Choroid plexus epithelial cell (primary cell): ENCODE results near the gene TEDC1.

ENCODE experiments used
- DNase-seq: peaks from one replicate; pipeline ENCODE4 v3.0.0-alpha.2; 2010; ENCODE audit warnings: low read depth
- H3K4me3 ChIP-seq: 2 replicates; pipeline ENCODE4 v1.5.1; 2011; ENCODE audit warnings: low read depth, mild to moderate bottlenecking, control low read depth, low read length, moderate library complexity
- TF ChIP-seq, protein P1 (sequence below): conservative IDR thresholded peaks from 2 replicates; pipeline ENCODE4 v1.5.1; 2011; ENCODE audit warnings: low read depth, mild to moderate bottlenecking, control low read depth, inconsistent platforms, low read length, moderate library complexity

TEDC1 gene

DNA sequence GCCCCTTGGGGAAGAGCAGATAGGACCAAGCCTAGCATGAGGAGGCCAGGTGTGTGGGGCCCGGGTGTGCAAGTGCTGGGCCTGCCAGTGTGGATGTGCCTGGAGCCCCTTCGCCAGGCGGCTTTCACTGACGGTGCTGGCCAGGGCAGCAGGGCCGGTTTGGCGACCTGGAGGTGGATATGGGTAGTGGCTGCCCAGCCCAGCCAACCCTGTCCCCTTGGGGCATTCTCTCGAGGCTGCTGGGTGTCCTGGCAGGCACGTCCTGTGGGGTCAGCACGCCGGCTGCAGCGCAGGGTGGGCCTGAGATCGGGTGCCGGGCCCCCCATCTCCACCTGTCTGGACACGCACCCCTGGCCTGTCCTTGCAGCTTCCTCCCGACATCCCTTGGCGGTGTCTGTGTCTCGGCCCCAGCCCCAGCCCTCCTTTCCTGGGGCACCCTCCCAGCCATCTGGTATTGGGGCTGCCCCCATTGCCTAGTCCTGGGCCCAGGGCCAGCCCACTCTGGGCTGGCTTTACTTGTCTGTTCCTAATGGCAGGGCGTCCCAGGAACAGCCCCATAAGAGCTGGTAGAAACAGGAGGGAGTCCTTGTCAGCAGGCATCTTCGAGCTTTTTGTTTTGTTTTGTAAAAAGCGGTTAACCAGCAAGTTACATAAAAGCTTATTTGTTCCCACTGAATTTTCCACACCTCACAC is 23.7 kb upstream of the TEDC1 start:
- DNase-seq, result no peak
- TF ChIP-seq, protein P1, sequence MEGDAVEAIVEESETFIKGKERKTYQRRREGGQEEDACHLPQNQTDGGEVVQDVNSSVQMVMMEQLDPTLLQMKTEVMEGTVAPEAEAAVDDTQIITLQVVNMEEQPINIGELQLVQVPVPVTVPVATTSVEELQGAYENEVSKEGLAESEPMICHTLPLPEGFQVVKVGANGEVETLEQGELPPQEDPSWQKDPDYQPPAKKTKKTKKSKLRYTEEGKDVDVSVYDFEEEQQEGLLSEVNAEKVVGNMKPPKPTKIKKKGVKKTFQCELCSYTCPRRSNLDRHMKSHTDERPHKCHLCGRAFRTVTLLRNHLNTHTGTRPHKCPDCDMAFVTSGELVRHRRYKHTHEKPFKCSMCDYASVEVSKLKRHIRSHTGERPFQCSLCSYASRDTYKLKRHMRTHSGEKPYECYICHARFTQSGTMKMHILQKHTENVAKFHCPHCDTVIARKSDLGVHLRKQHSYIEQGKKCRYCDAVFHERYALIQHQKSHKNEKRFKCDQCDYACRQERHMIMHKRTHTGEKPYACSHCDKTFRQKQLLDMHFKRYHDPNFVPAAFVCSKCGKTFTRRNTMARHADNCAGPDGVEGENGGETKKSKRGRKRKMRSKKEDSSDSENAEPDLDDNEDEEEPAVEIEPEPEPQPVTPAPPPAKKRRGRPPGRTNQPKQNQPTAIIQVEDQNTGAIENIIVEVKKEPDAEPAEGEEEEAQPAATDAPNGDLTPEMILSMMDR, result no peak
- no peak overlapping the region for H3K4me3 ChIP-seq

DNA sequence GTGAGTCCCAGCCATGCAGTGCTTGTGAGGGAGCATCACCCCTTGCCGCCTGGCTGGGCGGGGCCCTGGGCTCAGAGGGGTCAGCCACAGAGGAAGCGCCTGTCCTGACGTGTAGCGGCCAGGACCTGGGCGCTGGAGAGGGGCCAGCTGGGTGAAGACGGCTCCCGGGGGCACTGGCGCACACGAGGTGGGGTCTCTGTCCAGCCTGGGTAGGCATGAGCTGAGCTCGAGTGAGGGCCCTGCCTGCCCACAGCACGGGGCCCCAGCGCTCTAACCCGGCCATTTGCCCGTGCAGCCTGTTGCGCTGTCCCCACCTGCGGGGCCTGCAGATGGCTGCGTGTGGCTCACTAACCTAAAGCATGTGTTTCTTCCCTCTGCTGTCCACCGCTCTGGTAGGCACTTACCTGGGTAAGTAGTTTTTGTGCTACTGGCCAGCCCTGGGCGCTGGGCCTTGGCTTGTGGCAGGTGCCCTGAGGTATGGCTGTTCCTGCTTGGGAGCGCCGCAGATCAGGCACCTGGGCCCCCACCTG is 23.0 kb upstream of the TEDC1 start:
- no peak overlapping the region for H3K4me3 ChIP-seq
- DNase-seq, result no peak
- TF ChIP-seq, protein P1, result no peak

DNA sequence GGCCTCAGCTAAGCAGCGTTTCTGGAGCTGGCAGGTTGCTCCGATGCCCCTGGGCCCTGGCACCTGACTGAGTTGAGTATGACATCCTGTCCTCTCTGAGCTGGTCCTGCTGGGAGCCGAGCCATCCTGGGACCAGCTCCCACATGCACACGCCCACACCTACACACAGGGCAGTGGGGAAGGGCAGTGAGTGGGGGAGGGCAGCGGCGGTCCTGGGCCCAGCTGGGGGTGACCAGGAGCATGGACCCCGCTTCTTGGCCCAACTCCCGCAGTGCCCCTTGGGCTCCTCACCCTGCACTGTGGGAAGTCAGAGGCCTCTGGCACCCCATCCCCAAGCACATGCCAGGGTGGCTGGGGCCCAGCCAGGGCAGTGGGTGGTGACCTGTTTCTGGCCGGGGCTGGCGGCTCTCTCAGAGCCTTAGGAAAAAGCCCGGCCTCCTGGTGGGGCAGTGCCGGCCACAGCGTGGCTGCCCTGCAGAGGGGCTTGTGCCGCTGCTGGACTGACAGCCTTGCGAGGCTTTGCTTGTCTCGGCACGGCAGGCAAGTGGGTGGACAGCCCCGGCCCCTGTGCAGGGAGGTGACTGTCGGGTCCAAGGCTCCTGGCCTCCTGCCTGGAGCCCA is 22.3 kb upstream of the TEDC1 start:
- no peak overlapping the region for H3K4me3 ChIP-seq
- DNase-seq, result no peak
- TF ChIP-seq, protein P1, result no peak

DNA sequence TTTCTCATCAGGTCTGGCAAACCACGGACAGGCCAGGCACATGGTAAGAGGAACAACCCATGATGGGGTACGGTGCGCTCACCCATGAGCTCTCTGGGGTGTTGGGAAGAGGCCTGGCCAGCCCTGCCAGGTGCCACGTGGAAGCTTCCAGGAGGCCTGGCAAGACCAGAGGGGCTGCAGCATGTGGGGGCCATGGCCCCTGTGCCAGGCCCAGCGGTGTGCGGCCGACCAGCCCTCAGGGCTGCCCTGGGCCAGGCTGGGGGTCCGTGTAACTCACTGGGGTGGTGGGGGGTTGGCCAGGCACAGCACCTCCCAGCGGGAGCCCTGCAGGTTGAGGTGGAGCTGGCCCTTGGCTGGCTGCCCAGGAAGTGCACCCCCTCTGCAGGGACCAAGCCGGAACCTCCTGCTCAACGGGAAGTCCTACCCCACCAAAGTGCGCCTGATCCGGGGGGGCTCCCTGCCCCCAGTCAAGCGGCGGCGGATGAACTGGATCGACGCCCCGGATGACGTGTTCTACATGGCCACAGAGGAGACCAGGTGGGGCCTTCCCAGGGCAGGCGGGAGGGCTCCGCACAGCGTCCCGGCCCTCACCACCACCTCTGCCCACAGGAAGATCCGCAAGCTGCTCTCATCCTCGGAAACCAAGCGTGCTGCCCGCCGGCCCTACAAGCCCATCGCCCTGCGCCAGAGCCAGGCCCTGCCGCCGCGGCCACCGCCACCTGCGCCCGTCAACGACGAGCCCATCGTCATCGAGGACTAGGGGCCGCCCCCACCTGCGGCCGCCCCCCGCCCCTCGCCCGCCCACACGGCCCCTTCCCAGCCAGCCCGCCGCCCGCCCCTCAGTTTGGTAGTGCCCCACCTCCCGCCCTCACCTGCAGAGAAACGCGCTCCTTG is 21.3 kb upstream of the TEDC1 start:
- H3K4me3 ChIP-seq, result no peak overlapping the region
- TF ChIP-seq, protein P1, result no peak
- DNase-seq, result no peak

DNA sequence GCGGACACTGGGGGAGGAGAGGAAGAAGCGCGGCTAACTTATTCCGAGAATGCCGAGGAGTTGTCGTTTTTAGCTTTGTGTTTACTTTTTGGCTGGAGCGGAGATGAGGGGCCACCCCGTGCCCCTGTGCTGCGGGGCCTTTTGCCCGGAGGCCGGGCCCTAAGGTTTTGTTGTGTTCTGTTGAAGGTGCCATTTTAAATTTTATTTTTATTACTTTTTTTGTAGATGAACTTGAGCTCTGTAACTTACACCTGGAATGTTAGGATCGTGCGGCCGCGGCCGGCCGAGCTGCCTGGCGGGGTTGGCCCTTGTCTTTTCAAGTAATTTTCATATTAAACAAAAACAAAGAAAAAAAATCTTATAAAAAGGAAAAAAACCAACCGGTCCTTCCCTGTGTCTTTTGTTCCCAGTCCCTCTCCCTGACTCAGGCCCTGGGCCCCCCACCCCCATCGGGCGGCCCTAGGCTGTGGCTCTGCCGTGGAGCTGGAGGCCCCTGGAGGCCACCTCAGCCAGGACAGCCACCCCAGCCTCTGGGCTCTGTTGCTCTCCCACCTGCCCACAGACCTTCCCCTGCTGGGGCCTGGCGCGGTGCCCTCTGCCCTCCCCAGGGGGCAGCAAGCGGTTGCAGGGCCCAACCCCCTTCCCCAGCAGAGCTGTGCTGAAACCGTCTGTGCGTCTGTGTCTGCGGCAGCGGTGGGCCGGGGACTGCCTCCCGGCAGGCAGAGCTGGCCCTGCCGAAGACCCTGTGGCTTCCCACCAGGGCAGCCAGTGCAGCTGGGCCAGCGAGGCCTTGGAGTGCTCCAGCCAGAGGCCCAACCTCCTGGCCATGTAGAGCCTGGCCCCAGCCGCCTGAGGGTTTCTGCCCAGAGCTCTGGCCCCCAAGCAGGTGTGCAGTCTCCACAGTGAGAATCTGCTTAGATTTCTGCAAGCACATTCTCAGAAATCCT is 20.4 kb upstream of the TEDC1 start:
- TF ChIP-seq, protein P1, result no peak
- H3K4me3 ChIP-seq, result no peak overlapping the region
- DNase-seq, result no peak

DNA sequence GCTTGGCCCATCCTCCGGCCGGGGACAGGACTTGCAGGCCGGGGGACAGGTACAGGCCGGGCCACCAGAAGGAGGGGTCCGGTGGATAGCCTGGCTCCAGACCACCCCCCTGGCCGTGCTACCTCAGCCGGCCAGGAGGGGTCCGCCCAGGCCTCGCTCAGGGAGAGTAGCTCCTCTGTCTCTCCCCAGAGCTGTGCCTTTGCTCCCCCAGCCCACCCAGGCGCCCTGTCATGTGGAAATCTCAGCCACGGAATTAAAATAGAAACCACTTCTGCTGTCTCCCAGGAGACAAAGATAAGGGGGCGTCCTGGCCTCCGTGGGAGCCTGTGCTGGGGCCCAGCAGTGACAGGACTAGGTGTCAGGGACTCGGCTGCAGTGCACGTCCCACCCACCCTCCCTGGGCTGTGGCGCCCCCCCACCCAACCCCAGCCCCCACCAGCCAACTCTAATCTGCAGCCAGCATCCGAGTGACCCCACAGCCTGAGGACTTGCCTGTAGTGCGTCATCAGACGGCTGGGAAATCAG is 19.7 kb upstream of the TEDC1 start:
- DNase-seq, result no peak
- H3K4me3 ChIP-seq, result no peak overlapping the region
- TF ChIP-seq, protein P1, result peak; percentile 17
